ENCODE data around the gene PPAN.

Gene PPAN

DNA sequence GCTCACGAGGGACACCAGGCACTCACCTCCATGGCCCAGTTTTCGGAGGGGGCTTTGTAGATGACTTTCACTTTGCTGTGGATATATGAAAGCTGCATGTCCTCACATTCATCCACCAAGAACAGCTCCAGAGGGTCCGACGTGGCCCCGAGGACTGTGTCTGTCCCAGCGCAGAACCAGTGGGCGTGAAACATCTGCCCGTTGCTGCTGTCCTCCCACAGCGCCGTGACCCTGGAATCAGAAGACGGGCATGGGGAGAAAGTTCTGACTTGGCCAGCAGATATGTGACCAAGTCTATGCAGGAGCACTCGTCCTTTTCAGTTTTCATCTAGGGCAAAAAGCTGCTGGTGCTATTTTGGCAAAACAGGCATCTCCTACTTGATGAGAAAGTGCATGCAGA, 43.3 kb downstream of the PPAN start:
- no peak overlapping the region for H3K4me3 ChIP-seq (ENCODE audit: low read length)
- TF ChIP-seq, protein P1, sequence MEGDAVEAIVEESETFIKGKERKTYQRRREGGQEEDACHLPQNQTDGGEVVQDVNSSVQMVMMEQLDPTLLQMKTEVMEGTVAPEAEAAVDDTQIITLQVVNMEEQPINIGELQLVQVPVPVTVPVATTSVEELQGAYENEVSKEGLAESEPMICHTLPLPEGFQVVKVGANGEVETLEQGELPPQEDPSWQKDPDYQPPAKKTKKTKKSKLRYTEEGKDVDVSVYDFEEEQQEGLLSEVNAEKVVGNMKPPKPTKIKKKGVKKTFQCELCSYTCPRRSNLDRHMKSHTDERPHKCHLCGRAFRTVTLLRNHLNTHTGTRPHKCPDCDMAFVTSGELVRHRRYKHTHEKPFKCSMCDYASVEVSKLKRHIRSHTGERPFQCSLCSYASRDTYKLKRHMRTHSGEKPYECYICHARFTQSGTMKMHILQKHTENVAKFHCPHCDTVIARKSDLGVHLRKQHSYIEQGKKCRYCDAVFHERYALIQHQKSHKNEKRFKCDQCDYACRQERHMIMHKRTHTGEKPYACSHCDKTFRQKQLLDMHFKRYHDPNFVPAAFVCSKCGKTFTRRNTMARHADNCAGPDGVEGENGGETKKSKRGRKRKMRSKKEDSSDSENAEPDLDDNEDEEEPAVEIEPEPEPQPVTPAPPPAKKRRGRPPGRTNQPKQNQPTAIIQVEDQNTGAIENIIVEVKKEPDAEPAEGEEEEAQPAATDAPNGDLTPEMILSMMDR (conservative IDR thresholded peaks at IDR 0.05; ENCODE audit: low read length): no peak
- DNase-seq (ENCODE audit: low read depth): no peak

- no peak for DNase-seq (ENCODE audit: low read depth)
- TF ChIP-seq, protein P1 (conservative IDR thresholded peaks at IDR 0.05; ENCODE audit: low read length): no peak
- no peak overlapping the region for H3K4me3 ChIP-seq (ENCODE audit: low read length)
These were observed 45.4 kb downstream of the PPAN start for GRCh38 chr19:10151521-10151920.

DNA sequence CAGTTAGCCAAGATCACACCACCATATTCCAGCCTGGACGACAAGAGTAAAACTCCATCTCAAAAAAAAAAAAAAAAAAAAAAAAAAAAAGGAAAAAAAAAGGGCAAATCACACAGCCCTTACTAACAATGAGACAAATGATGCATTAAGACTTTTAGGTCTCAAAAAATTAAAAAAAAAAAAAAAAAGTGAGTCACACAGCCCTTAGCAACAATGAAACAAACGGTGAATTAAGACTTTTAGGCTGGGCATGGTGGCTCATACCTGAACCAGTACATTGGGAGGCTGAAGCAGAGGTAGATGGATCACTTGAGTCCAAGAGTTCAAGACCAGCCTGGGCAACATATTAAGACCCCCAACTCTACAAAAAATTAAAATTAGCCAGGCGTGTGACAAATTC, 45.9 kb downstream of the PPAN start:
- no peak overlapping the region for H3K4me3 ChIP-seq (ENCODE audit: low read length)
- no peak for DNase-seq (ENCODE audit: low read depth)
- TF ChIP-seq, protein P1 (conservative IDR thresholded peaks at IDR 0.05; ENCODE audit: low read length): no peak

DNA sequence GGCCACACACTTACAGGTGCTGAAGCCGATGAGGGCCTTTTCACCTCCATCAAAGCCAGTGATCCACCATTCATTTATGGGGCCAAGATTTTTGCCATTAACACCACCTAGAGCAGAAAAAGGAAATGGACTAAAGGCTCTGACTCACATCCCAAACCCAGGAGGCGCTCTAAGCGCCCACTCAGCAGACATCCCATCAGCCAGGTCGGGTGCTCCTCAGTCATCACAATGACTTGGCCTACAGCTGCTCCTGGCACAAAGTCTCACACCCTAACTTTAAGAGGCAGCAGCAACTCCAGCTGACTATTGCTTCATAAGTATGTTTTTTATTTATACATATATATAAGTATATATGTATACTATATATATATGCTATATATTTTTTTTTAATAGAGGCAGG, 49.7 kb downstream of the PPAN start:
- TF ChIP-seq, protein P1 (conservative IDR thresholded peaks at IDR 0.05; ENCODE audit: low read length): no peak

DNA sequence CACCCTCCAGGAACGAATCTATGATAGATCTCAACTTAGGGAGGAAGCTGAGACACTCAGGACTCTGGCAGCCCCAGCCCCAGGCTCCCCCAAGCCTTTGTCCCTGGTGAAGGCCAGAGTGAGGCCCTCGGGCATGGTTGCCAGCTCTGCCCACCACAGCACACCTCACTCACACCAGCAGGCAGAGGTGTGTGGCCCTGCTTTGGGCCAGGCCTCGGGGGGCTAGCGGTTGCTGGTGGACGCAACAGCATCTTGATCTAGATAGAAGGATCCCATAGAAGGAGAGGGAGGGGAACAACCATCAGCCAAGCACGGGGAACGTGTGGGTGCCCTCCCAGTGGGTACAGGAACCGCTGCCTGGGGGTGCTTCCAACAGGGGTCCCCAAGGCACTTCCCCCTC, 51.9 kb downstream of the PPAN start:
- no peak overlapping the region for H3K4me3 ChIP-seq (ENCODE audit: low read length)
- DNase-seq (ENCODE audit: low read depth): no peak
- TF ChIP-seq, protein P1 (conservative IDR thresholded peaks at IDR 0.05; ENCODE audit: low read length): no peak

More for the DNA sequence above, 49.7 kb downstream of the PPAN start:
- DNase-seq (ENCODE audit: low read depth): no peak
- H3K4me3 ChIP-seq (ENCODE audit: low read length): no peak overlapping the region

DNA sequence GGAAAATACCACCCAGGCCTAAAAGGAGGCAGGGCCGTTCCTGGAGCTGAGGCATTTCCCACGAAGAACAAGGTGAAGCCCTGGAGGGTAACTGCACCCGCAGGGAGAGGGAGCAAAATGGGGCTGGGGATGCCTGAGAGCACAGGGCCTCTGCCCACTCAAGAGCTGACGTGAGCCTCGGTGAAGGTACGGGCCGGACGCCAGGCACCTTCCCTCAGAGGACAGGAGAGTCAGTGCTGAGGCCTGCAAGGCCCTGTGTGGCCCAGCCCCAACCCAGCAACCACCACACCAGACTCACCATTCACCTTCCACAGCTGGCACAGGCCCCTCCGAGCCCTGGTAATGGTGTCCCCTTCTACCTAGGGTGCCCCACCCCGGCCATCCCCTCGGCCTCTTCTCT, 52.3 kb downstream of the PPAN start:
- H3K4me3 ChIP-seq (ENCODE audit: low read length): no peak overlapping the region
- TF ChIP-seq, protein P1 (conservative IDR thresholded peaks at IDR 0.05; ENCODE audit: low read length): no peak
- DNase-seq (ENCODE audit: low read depth): no peak

- no peak overlapping the region for H3K4me3 ChIP-seq (ENCODE audit: low read length)
- no peak for DNase-seq (ENCODE audit: low read depth)
- TF ChIP-seq, protein P1 (conservative IDR thresholded peaks at IDR 0.05; ENCODE audit: low read length): no peak
These were observed 53.4 kb downstream of the PPAN start for GRCh38 chr19:10159610-10160009.

Data from AG10803 (cell line).